WTC11 (cell line): ENCODE data around the gene CLK2. TPM values are rescaled to one million over a fixed set of nuclear protein-coding genes. Genes with fewer than 3 reads are reported as not detected.

Experiments
- ATAC-seq: fragments of 200-7000 bp; cut with Tn5 transposase; 2 replicates; pipeline ENCODE4 v1.10.0; 2021; ENCODE audit warnings: mild to moderate bottlenecking, moderate library complexity
- CTCF ChIA-PET: fragments of 300-600 bp; sonication (Branson Sonifier 250); formaldehyde crosslinking; loops from one replicate; lab custom pipeline; 2021; ENCODE audit warnings: antibody characterized with exemption; lab: Charles Lee
- POLR2A ChIA-PET: fragments of 350-600 bp; sonication (Branson Sonifier 250); formaldehyde crosslinking; loops from one replicate; lab custom pipeline; 2021; ENCODE audit warnings: antibody characterized with exemption; lab: Charles Lee
- DNase-seq: peaks from one replicate; pipeline ENCODE4 v3.0.0; 2021; ENCODE audit warnings: low spot score
- H3K27ac Mint-ChIP-seq: 2 replicates; pipeline ENCODE4 v1.8.0; 2021; ENCODE audit warnings: mixed read lengths
- H3K27me3 Mint-ChIP-seq: 2 replicates; pipeline ENCODE4 v1.8.0; 2021; ENCODE audit warnings: low read depth, mild to moderate bottlenecking, moderate library complexity, mixed read lengths
- H3K36me3 Mint-ChIP-seq: 2 replicates; pipeline ENCODE4 v1.8.0; 2021; ENCODE audit warnings: mixed read lengths
- H3K4me1 Mint-ChIP-seq: 2 replicates; pipeline ENCODE4 v1.8.0; 2022; ENCODE audit warnings: mixed read lengths
- H3K4me3 Mint-ChIP-seq: 2 replicates; pipeline ENCODE4 v1.8.0; 2021; ENCODE audit warnings: mild to moderate bottlenecking, moderate library complexity, mixed read lengths
- H3K9me3 Mint-ChIP-seq: 2 replicates; pipeline ENCODE4 v1.8.0; 2021; ENCODE audit warnings: mixed read lengths
- AR ChIP-seq: fragments of 250-450 bp; sonication (Bioruptor Pico); IDR thresholded peaks from 2 replicates; pipeline ENCODE4 v1.9.0; 2021; ENCODE audit warnings: mild to moderate bottlenecking
- ATF2 ChIP-seq: sonication (generic); formaldehyde crosslinking; IDR thresholded peaks from 2 replicates; pipeline ENCODE4 v1.8.1; 2022; ENCODE audit warnings: low read depth, missing genetic modification reagents, borderline replicate concordance
- ATF6 ChIP-seq: sonication (generic); formaldehyde crosslinking; IDR thresholded peaks from 2 replicates; pipeline ENCODE4 v1.8.1; 2023; ENCODE audit warnings: mild to moderate bottlenecking, missing genetic modification reagents
- CDX4 ChIP-seq: fragments of 250-450 bp; sonication (Bioruptor Pico); IDR thresholded peaks from 2 replicates; pipeline ENCODE4 v1.9.0; 2021; ENCODE audit warnings: moderate library complexity, mild to moderate bottlenecking, inconsistent platforms, borderline replicate concordance
- CREM ChIP-seq: sonication (generic); formaldehyde crosslinking; IDR thresholded peaks from 2 replicates; pipeline ENCODE4 v1.8.1; 2022; ENCODE audit warnings: mild to moderate bottlenecking, missing genetic modification reagents, moderate library complexity
- FOXJ3 ChIP-seq: sonication (generic); formaldehyde crosslinking; IDR thresholded peaks from 2 replicates; pipeline ENCODE4 v1.9.0; 2021; ENCODE audit warnings: missing genetic modification reagents, mild to moderate bottlenecking, borderline replicate concordance
- GRHL2 ChIP-seq: fragments of 250-450 bp; sonication (Bioruptor Pico); IDR thresholded peaks from 2 replicates; pipeline ENCODE4 v1.8.0; 2022; ENCODE audit warnings: mild to moderate bottlenecking, moderate library complexity; ENCODE audit not compliant: insufficient replicate concordance, severe bottlenecking
- KAT7 ChIP-seq: sonication (generic); formaldehyde crosslinking; IDR thresholded peaks from 2 replicates; pipeline ENCODE4 v1.8.1; 2023; ENCODE audit warnings: missing genetic modification reagents, mild to moderate bottlenecking, borderline replicate concordance
- MAX ChIP-seq: sonication (generic); formaldehyde crosslinking; IDR thresholded peaks from 2 replicates; pipeline ENCODE4 v1.8.0; 2022; ENCODE audit warnings: mild to moderate bottlenecking, missing genetic modification reagents
- NFE2L1 ChIP-seq: sonication (generic); formaldehyde crosslinking; IDR thresholded peaks from 2 replicates; pipeline ENCODE4 v1.8.1; 2023; ENCODE audit warnings: missing genetic modification reagents
- PRDM15 ChIP-seq: sonication (generic); formaldehyde crosslinking; IDR thresholded peaks from 2 replicates; pipeline ENCODE4 v1.8.0; 2022; ENCODE audit warnings: missing genetic modification reagents
- ZNF232 ChIP-seq: sonication (generic); formaldehyde crosslinking; IDR thresholded peaks from 2 replicates; pipeline ENCODE4 v1.8.0; 2022; ENCODE audit warnings: mild to moderate bottlenecking, missing genetic modification reagents
- ZNF263 ChIP-seq: sonication (generic); formaldehyde crosslinking; IDR thresholded peaks from 2 replicates; pipeline ENCODE4 v1.8.1; 2022; ENCODE audit warnings: low read depth, mild to moderate bottlenecking, moderate library complexity, missing genetic modification reagents
- ZNF281 ChIP-seq: sonication (generic); formaldehyde crosslinking; IDR thresholded peaks from 2 replicates; pipeline ENCODE4 v1.8.0; 2023; ENCODE audit warnings: mild to moderate bottlenecking, missing genetic modification reagents
- ZSCAN18 ChIP-seq: fragments of 250-450 bp; sonication (Bioruptor Pico); IDR thresholded peaks from 2 replicates; pipeline ENCODE4 v2.1.2; 2022; ENCODE audit warnings: mild to moderate bottlenecking, moderate library complexity
- total RNA-seq: library from RNA; stranded (reverse); gene quantifications from 3 replicates; pipeline ENCODE4 v1.2.3, GENCODE V29; 2021

The CLK2 gene
- total RNA-seq, 1 experiment from 2014 or later, result 74.4 TPM

GRCh38 chr1:155277902-155278688, 4.8 kb upstream of the CLK2 start (continued):
- no peak for TF ChIP-seq AR (CRISPR knock-in tag)
- TF ChIP-seq KAT7 (CRISPR knock-in tag), result no peak
- TF ChIP-seq GRHL2 (CRISPR knock-in tag), result no peak
- TF ChIP-seq FOXJ3 (CRISPR knock-in tag), result no peak
- no peak for TF ChIP-seq ATF6 (CRISPR knock-in tag)
- no peak for TF ChIP-seq CDX4 (CRISPR knock-in tag)
- no peak for TF ChIP-seq ZSCAN18
- peak; percentile 87; the same call in 1 of the 2 replicates for TF ChIP-seq ZNF232
- no peak; the same call in 1 of the 2 replicates for TF ChIP-seq NFE2L1 (CRISPR knock-in tag)
- no peak for TF ChIP-seq CREM (CRISPR knock-in tag)

- Mint-ChIP-seq H3K4me1 (peaks cover 32% of the 10 kb centered on the region), H3K9me3 (no peaks in the 10 kb centered on the region), H3K36me3 (peaks cover 11% of the 10 kb centered on the region), H3K4me3 (peak within 1 kb of the TSS; percentile 68), H3K27me3 (peaks cover 18% of the 10 kb centered on the region), H3K27ac (no peak within 1 kb of the TSS)
- CTCF ChIA-PET, result interaction anchor here (0.6 to 4.0 kb wide), 38 partner anchors 9 to 110 kb away, joined by 3 to 75 read pairs (median 5); partner anchors contain the start of genes ENTREP3, FDPS, KRTCAP2 and MTX1
- peak; percentile 68 for ATAC-seq
- peak; percentile 100 for DNase-seq
- POLR2A ChIA-PET, result interaction anchor here (1.0 to 1.2 kb wide), 2 partner anchors 15 to 44 kb away, joined by 3 to 9 read pairs; partner anchors contain the start of genes RUSC1 and SCAMP3
- TF ChIP-seq ZNF281 (CRISPR knock-in tag) (no peak), CREM (CRISPR knock-in tag) (no peak), MAX (CRISPR knock-in tag) (peak; percentile 82), ZNF263 (CRISPR knock-in tag) (no peak), PRDM15 (CRISPR knock-in tag) (peak; percentile 84), ATF2 (CRISPR knock-in tag) (no peak), KAT7 (CRISPR knock-in tag) (peak; percentile 32; the same call in 1 of the 2 replicates), GRHL2 (CRISPR knock-in tag) (no peak)
Observed at GRCh38 chr1:155277070-155277901, 4.0 kb upstream of the CLK2 start, which contains the start of gene HCN3. Gene HCN3 (plus strand): TSS chr1:155277463. CDS start chr1:155277591, 128 bp downstream.
